Measurements from ENCODE around the gene SLC39A2. TPM values are rescaled to one million over a fixed set of nuclear protein-coding genes. Genes with fewer than 3 reads are reported as not detected.
"Not testable (repeated sequence)": the region's sequence is repeated elsewhere in the genome, so short reads cannot be mapped to it uniquely, and the experiment has no call there.

SLC39A2 gene
- total and polyA plus RNA-seq, 5 donors from 2014 or later: not detected

GRCh38 chr14:20985650-20986049 lies 13.4 kb upstream of the SLC39A2 start:
- H3K9me3 ChIP-seq (ENCODE audit: control insufficient read depth in 2 of 2, low read length in 2 of 2); H3K36me3 ChIP-seq (ENCODE audit: control insufficient read depth, insufficient read depth, low read length); H3K9me3 Mint-ChIP-seq; H3K27me3 ChIP-seq (ENCODE audit: control insufficient read depth, insufficient read depth, low read length); H3K36me3 Mint-ChIP-seq; DNase-seq; H3K4me1 ChIP-seq (ENCODE audit: control insufficient read depth, insufficient read depth, low read length, poor library complexity, severe bottlenecking); ATAC-seq (ENCODE audit: low read depth in 2 of 2); H3K27ac ChIP-seq (ENCODE audit: insufficient read depth, low read length, poor library complexity, severe bottlenecking); H3K4me3 ChIP-seq (ENCODE audit: low read depth, low read length): not testable (repeated sequence)
- H3K27me3 Mint-ChIP-seq: peaks cover 13% of the 10 kb centered on the region
- H3K4me3 Mint-ChIP-seq: peak overlapping the region in 1 of 4 donors; percentile 28
- peak overlapping the region in 1 of 3 donors; percentile 72 for H3K27ac Mint-ChIP-seq
- H3K4me1 Mint-ChIP-seq: peaks cover 5 to 21% (median 9%) of the 10 kb centered on the region in 4 donors

- Mint-ChIP-seq H3K36me3 (peaks cover 4% of the 10 kb centered on the region), H3K4me3 (peak overlapping the region in 2 of 4 donors; percentile 52 to 85), H3K9me3 (no peaks in the 10 kb centered on the region), H3K27ac (no peak overlapping the region), H3K4me1 (peaks cover 5 to 31% (median 14%) of the 10 kb centered on the region in 4 donors), H3K27me3 (peaks cover 13% of the 10 kb centered on the region)
- Histone ChIP-seq H3K27ac (ENCODE audit: insufficient read depth, low read length, poor library complexity, severe bottlenecking) (no peak overlapping the region), H3K9me3 (ENCODE audit: control insufficient read depth in 2 of 2, low read length in 2 of 2) (no peaks in the 10 kb centered on the region), H3K4me1 (ENCODE audit: control insufficient read depth, insufficient read depth, low read length, poor library complexity, severe bottlenecking) (peaks cover 20% of the 10 kb centered on the region), H3K27me3 (ENCODE audit: control insufficient read depth, insufficient read depth, low read length) (peaks cover 4% of the 10 kb centered on the region), H3K4me3 (ENCODE audit: low read depth, low read length) (no peak overlapping the region), H3K36me3 (ENCODE audit: control insufficient read depth, insufficient read depth, low read length) (peaks cover under 1% of the 10 kb centered on the region)
- DNase-seq (no peak), ATAC-seq (ENCODE audit: low read depth in 2 of 2) (no peak)
These were observed 12.3 kb upstream of the SLC39A2 start for GRCh38 chr14:20986811-20987210.

- Mint-ChIP-seq H3K4me1 (peaks cover 8 to 40% (median 21%) of the 10 kb centered on the region in 4 donors), H3K36me3 (peaks cover 11% of the 10 kb centered on the region), H3K4me3 (peak overlapping the region in 3 of 4 donors; percentile 52 to 94 (median 70)), H3K9me3 (no peaks in the 10 kb centered on the region), H3K27ac (peak overlapping the region; percentile 48 to 94 (median 86)), H3K27me3 (peaks cover 4% of the 10 kb centered on the region)
- Histone ChIP-seq H3K4me1 (ENCODE audit: control insufficient read depth, insufficient read depth, low read length, poor library complexity, severe bottlenecking) (peaks cover 22% of the 10 kb centered on the region), H3K36me3 (ENCODE audit: control insufficient read depth, insufficient read depth, low read length) (peaks cover 18% of the 10 kb centered on the region), H3K9me3 (ENCODE audit: control insufficient read depth in 2 of 2, low read length in 2 of 2) (no peaks in the 10 kb centered on the region), H3K27ac (ENCODE audit: insufficient read depth, low read length, poor library complexity, severe bottlenecking) (peak overlapping the region; percentile 75), H3K27me3 (ENCODE audit: control insufficient read depth, insufficient read depth, low read length) (no peaks in the 10 kb centered on the region), H3K4me3 (ENCODE audit: low read depth, low read length) (peak overlapping the region; percentile 90)
- DNase-seq (peak in 2 of 3 donors; percentile 6 to 41), ATAC-seq (ENCODE audit: low read depth in 2 of 2) (peak in 1 of 2 donors; percentile 6)
These were observed 10.2 kb upstream of the SLC39A2 start for GRCh38 chr14:20988717-20989470.

- H3K27ac ChIP-seq (ENCODE audit: insufficient read depth, low read length, poor library complexity, severe bottlenecking): peak overlapping the region; percentile 75
- H3K4me3 ChIP-seq (ENCODE audit: low read depth, low read length): peak overlapping the region; percentile 90
- Mint-ChIP-seq H3K36me3 (peaks cover 16% of the 10 kb centered on the region), H3K27me3 (peaks cover 4% of the 10 kb centered on the region), H3K9me3 (no peaks in the 10 kb centered on the region), H3K4me1 (peaks cover 9 to 41% (median 21%) of the 10 kb centered on the region in 4 donors), H3K4me3 (peak overlapping the region; percentile 91 to 97 (median 95)), H3K27ac (peak overlapping the region; percentile 94 to 99 (median 96))
- DNase-seq (no peak), ATAC-seq (ENCODE audit: low read depth in 2 of 2) (no peak)
- H3K36me3 ChIP-seq (ENCODE audit: control insufficient read depth, insufficient read depth, low read length): peaks cover 23% of the 10 kb centered on the region
- no peaks in the 10 kb centered on the region for H3K9me3 ChIP-seq (ENCODE audit: control insufficient read depth in 2 of 2, low read length in 2 of 2)
- H3K27me3 ChIP-seq (ENCODE audit: control insufficient read depth, insufficient read depth, low read length): no peaks in the 10 kb centered on the region
- peaks cover 22% of the 10 kb centered on the region for H3K4me1 ChIP-seq (ENCODE audit: control insufficient read depth, insufficient read depth, low read length, poor library complexity, severe bottlenecking)
These were observed 9.7 kb upstream of the SLC39A2 start for GRCh38 chr14:20989471-20989786.

- Histone ChIP-seq H3K36me3 (ENCODE audit: control insufficient read depth, insufficient read depth, low read length) (peaks cover 29% of the 10 kb centered on the region), H3K4me3 (ENCODE audit: low read depth, low read length) (peak within 1 kb of the TSS; percentile 90), H3K27me3 (ENCODE audit: control insufficient read depth, insufficient read depth, low read length) (no peaks in the 10 kb centered on the region), H3K4me1 (ENCODE audit: control insufficient read depth, insufficient read depth, low read length, poor library complexity, severe bottlenecking) (peaks cover 22% of the 10 kb centered on the region), H3K27ac (ENCODE audit: insufficient read depth, low read length, poor library complexity, severe bottlenecking) (peak within 1 kb of the TSS; percentile 75), H3K9me3 (ENCODE audit: control insufficient read depth in 2 of 2, low read length in 2 of 2) (no peaks in the 10 kb centered on the region)
- Mint-ChIP-seq H3K4me3 (peak within 1 kb of the TSS; percentile 91 to 97 (median 95)), H3K4me1 (peaks cover 9 to 41% (median 21%) of the 10 kb centered on the region in 4 donors), H3K27me3 (peaks cover 4% of the 10 kb centered on the region), H3K36me3 (peaks cover 21% of the 10 kb centered on the region), H3K27ac (peak within 1 kb of the TSS; percentile 94 to 99 (median 96)), H3K9me3 (no peaks in the 10 kb centered on the region)
- ATAC-seq (ENCODE audit: low read depth in 2 of 2) (peak; percentile 92 to 94), DNase-seq (peak; percentile 75 to 96 (median 85))
These were observed 9.1 kb upstream of the SLC39A2 start, which contains the start of gene METTL17 for GRCh38 chr14:20989787-20990600. Gene METTL17 (plus strand): TSS chr14:20989980. CDS start chr14:20990003, 23 bp downstream.

GRCh38 chr14:20996521-20996920 lies 2.6 kb upstream of the SLC39A2 start:
- Histone ChIP-seq H3K27me3 (ENCODE audit: control insufficient read depth, insufficient read depth, low read length) (no peaks in the 10 kb centered on the region), H3K9me3 (ENCODE audit: control insufficient read depth in 2 of 2, low read length in 2 of 2) (no peaks in the 10 kb centered on the region), H3K36me3 (ENCODE audit: control insufficient read depth, insufficient read depth, low read length) (peaks cover 57% of the 10 kb centered on the region), H3K4me3 (ENCODE audit: low read depth, low read length) (no peak overlapping the region), H3K4me1 (ENCODE audit: control insufficient read depth, insufficient read depth, low read length, poor library complexity, severe bottlenecking) (peaks cover 3% of the 10 kb centered on the region), H3K27ac (ENCODE audit: insufficient read depth, low read length, poor library complexity, severe bottlenecking) (no peak overlapping the region)
- ATAC-seq (ENCODE audit: low read depth in 2 of 2) (no peak), DNase-seq (no peak)
- peaks cover 33% of the 10 kb centered on the region for H3K36me3 Mint-ChIP-seq
- peaks cover 5 to 22% (median 9%) of the 10 kb centered on the region in 4 donors for H3K4me1 Mint-ChIP-seq
- no peaks in the 10 kb centered on the region for H3K27me3 Mint-ChIP-seq
- no peaks in the 10 kb centered on the region for H3K9me3 Mint-ChIP-seq
- no peak overlapping the region for H3K4me3 Mint-ChIP-seq
- no peak overlapping the region for H3K27ac Mint-ChIP-seq

GRCh38 chr14:20997115-20997514 lies 2.0 kb upstream of the SLC39A2 start:
- no peaks in the 10 kb centered on the region for H3K9me3 ChIP-seq (ENCODE audit: control insufficient read depth in 2 of 2, low read length in 2 of 2)
- Mint-ChIP-seq H3K9me3 (no peaks in the 10 kb centered on the region), H3K27ac (no peak overlapping the region), H3K4me1 (peaks cover 4 to 16% (median 5%) of the 10 kb centered on the region in 4 donors), H3K27me3 (no peaks in the 10 kb centered on the region), H3K4me3 (no peak overlapping the region), H3K36me3 (peaks cover 29% of the 10 kb centered on the region)
- DNase-seq (no peak), ATAC-seq (ENCODE audit: low read depth in 2 of 2) (no peak)
- H3K27ac ChIP-seq (ENCODE audit: insufficient read depth, low read length, poor library complexity, severe bottlenecking): no peak overlapping the region
- H3K36me3 ChIP-seq (ENCODE audit: control insufficient read depth, insufficient read depth, low read length): peaks cover 53% of the 10 kb centered on the region
- H3K4me1 ChIP-seq (ENCODE audit: control insufficient read depth, insufficient read depth, low read length, poor library complexity, severe bottlenecking): no peaks in the 10 kb centered on the region
- H3K4me3 ChIP-seq (ENCODE audit: low read depth, low read length): no peak overlapping the region
- no peaks in the 10 kb centered on the region for H3K27me3 ChIP-seq (ENCODE audit: control insufficient read depth, insufficient read depth, low read length)

Measured in CD4-positive, CD25-positive, alpha-beta regulatory T cell (primary cell).